ENCODE results near the gene ALMS1.

DNA sequence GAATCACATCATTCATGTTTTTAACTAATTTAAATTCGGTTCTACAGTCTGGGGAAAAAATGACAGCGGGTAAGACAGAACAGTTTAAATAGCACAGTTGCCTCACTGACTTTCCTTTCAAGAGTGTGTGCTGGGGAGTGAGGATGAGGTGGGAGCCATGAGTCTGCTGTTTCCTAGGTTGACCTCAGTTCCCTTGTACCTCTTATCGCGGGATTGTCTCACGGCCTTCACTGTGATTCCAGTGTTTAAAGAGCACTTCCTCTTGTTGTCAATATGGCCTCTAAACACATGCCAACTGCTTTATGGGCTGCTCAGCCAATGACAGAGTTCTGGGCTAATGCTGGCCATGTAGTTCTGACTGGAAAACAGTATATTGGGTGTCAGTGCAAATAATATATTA lies 41.6 kb upstream of the ALMS1 start:
- TF ChIP-seq POLR2A (IDR thresholded peaks at IDR 0.05) = no peak
- TF ChIP-seq, protein P1, sequence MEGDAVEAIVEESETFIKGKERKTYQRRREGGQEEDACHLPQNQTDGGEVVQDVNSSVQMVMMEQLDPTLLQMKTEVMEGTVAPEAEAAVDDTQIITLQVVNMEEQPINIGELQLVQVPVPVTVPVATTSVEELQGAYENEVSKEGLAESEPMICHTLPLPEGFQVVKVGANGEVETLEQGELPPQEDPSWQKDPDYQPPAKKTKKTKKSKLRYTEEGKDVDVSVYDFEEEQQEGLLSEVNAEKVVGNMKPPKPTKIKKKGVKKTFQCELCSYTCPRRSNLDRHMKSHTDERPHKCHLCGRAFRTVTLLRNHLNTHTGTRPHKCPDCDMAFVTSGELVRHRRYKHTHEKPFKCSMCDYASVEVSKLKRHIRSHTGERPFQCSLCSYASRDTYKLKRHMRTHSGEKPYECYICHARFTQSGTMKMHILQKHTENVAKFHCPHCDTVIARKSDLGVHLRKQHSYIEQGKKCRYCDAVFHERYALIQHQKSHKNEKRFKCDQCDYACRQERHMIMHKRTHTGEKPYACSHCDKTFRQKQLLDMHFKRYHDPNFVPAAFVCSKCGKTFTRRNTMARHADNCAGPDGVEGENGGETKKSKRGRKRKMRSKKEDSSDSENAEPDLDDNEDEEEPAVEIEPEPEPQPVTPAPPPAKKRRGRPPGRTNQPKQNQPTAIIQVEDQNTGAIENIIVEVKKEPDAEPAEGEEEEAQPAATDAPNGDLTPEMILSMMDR (IDR thresholded peaks at IDR 0.05) = no peak
- TF ChIP-seq POLR2AphosphoS5 (IDR thresholded peaks at IDR 0.05) = no peak
- TF ChIP-seq EP300 (IDR thresholded peaks at IDR 0.05) = no peak
